Activated gamma-delta T cell (primary cell): ENCODE results near the gene FN3K.
"Not testable (repeated sequence)": the region's sequence is repeated elsewhere in the genome, so short reads cannot be mapped to it uniquely, and the experiment has no call there.

ENCODE experiments used
- DNase-seq: peaks from one replicate; lab custom pipeline; 2025; lab: John Stamatoyannopoulos, UW

FN3K gene

GRCh38 chr17:82775001-82775823 lies 39.8 kb downstream of the FN3K start:
- DNase-seq = no peak

GRCh38 chr17:82776454-82776853 lies 41.0 kb downstream of the FN3K start:
- no peak for DNase-seq

GRCh38 chr17:82777778-82778375 lies 42.5 kb downstream of the FN3K start:
- DNase-seq = not testable (repeated sequence)

GRCh38 chr17:82779541-82779940 lies 44.1 kb downstream of the FN3K start:
- no peak for DNase-seq

GRCh38 chr17:82780195-82780594 lies 44.8 kb downstream of the FN3K start:
- no peak for DNase-seq

GRCh38 chr17:82780971-82781893 lies 45.8 kb downstream of the FN3K start:
- no peak for DNase-seq

GRCh38 chr17:82781894-82782274 lies 46.5 kb downstream of the FN3K start:
- peak; percentile 67 for DNase-seq

GRCh38 chr17:82782657-82783207 lies 47.3 kb downstream of the FN3K start:
- peak; percentile 26 for DNase-seq

GRCh38 chr17:82783498-82783897 lies 48.1 kb downstream of the FN3K start:
- DNase-seq = no peak

GRCh38 chr17:82785581-82785980 lies 50.2 kb downstream of the FN3K start:
- not testable (repeated sequence) for DNase-seq

- no peak for DNase-seq
These were observed 51.0 kb downstream of the FN3K start for GRCh38 chr17:82786427-82786826.

- no peak for DNase-seq
These were observed 51.9 kb downstream of the FN3K start for GRCh38 chr17:82787081-82787848.

GRCh38 chr17:82788206-82789001 lies 53.0 kb downstream of the FN3K start:
- no peak for DNase-seq

GRCh38 chr17:82789051-82789592 lies 53.7 kb downstream of the FN3K start:
- DNase-seq = no peak

- no peak for DNase-seq
These were observed 54.4 kb downstream of the FN3K start for GRCh38 chr17:82789806-82790205.

- DNase-seq = no peak
These were observed 55.0 kb downstream of the FN3K start for GRCh38 chr17:82790391-82790790.

GRCh38 chr17:82791532-82791931 lies 56.1 kb downstream of the FN3K start:
- no peak for DNase-seq

- no peak for DNase-seq
These were observed 58.7 kb downstream of the FN3K start for GRCh38 chr17:82793974-82794630.

- DNase-seq = no peak
These were observed 59.5 kb downstream of the FN3K start for GRCh38 chr17:82794781-82795482.
